GM21717 (cell line): Measurements from ENCODE around the gene SBK2.

ENCODE experiments used
- ATAC-seq: cut with Tn5 transposase; IDR thresholded peaks from one replicate; pipeline ENCODE4 v1.9.1; 2021; ENCODE audit warnings: mild to moderate bottlenecking, moderate library complexity; ENCODE audit not compliant: unreplicated experiment

Gene SBK2

DNA sequence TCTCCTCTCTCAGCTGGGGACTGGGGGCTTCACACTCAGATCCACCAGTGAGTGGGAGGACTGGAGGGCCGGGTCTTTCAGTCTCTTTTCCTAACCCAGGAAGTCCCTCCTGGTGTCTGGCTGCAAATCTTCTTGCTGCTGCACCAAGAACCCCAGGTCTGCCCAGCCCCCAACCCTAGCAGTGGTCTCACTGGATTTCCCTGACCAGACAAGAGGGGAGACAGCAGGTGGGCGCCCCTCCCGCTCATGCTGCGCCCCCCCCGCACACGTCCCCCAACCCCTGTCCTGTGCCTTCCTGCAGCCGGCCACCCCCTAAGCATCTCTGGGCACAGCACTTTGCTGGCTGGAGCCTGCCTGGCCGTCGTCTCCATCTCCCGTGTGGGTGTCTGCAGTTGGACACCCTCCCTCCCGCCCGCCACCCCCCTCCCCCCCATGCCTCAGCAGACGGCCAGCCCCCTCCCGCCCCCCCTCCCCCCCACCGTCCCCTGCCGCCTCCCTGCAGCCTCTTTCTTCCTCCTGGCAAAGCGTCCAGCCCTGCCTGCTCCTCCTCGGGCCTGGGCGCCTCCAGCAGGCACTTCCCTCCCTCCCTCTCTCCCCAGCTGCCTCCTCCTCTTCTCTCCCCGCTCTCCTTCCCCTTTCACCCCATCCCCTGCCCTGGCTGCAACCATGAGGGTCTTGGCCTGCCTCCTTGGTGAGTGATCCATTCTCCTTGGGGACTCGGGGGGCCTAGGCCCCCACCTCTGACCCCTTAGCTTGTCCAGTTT, 48.8 kb downstream of the SBK2 start, which contains the start of gene SSC5D:
Gene SSC5D (plus strand): TSS at position 513 of the 764 bp plus-strand sequence. CDS start 154 bp downstream, at position 667.
- no peak for ATAC-seq

DNA sequence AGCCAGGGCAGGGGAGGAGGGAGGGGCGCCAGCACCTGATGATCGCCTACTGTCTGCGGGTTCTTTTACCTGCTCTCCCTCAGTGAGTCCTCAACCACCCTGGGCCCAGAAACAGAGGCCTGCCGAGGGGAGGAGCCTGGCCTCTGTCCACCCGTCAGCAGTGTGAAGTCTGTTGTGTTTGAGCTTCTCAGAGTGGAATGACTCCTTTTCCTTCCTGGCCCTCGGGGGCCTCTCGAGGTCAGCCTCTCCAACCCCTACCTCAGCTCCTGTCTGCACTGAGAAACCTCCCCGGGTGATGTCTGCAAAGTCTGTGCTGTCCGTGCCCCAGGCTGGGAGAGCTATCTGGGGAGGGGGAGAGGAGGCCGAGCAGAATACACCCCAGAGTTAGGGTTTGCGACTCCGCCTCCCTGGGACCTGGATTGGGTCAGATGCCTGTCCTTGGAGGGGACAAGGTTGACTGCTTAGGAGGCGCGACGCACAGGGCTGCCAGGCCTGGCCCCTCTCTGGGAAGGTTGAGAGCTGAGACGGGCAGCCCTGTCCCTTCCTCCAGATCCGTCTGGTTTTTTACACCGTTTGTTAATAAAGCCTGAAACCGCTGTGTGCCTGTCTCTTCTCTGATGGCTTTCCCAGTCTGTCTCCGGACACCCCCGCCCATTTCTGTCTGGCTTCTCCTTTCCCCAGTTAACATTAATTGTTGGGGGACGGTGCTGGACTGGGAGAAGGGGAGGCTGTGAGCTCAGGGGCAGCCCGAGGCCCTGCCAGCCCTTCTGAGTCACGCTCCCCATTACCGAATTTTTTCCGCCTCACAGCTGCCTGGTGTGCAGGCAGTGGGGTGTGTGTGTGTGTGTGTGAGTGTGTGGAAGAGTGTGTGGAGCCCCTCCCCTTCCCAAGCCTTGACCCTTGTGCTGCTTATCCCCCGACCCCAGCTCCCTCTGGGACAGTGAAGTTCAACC, 49.7 kb downstream of the SBK2 start:
- ATAC-seq, result no peak

DNA sequence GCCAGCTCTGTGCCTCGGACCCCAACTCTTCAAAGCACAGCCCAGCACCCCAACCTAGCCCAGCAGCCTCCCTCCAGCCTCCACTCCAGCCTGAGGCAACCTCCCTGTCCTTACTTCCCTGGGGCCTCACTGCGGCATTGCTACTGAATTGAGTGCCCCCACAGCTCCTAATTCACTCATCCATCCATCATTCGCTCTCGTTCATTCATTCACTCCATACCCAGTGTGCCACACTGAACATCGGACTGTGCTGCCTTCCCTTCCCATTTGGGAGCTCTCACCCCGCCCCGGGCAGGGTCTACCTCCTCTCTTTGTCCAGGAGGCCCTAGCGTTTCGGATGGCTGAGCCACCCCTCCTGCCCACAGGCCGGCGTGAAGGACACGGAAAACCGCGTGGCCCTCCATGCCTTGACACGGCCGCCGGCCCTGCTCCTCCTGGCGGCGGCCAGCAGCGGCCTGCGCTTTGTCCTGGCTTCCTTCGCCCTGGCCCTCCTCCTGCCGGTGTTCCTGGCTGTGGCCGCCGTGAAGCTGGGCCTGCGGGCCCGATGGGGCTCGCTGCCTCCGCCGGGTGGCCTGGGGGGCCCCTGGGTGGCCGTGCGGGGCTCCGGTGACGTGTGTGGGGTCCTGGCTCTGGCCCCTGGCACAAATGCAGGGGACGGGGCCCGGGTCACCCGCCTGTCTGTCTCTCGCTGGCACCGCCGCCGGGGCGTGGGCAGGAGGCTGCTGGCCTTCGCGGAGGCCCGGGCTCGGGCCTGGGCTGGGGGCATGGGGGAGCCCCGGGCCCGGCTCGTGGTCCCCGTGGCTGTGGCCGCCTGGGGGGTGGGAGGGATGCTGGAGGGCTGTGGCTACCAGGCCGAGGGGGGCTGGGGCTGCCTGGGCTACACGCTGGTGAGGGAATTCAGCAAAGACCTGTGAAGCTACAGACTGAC, 50.6 kb downstream of the SBK2 start:
- no peak for ATAC-seq

DNA sequence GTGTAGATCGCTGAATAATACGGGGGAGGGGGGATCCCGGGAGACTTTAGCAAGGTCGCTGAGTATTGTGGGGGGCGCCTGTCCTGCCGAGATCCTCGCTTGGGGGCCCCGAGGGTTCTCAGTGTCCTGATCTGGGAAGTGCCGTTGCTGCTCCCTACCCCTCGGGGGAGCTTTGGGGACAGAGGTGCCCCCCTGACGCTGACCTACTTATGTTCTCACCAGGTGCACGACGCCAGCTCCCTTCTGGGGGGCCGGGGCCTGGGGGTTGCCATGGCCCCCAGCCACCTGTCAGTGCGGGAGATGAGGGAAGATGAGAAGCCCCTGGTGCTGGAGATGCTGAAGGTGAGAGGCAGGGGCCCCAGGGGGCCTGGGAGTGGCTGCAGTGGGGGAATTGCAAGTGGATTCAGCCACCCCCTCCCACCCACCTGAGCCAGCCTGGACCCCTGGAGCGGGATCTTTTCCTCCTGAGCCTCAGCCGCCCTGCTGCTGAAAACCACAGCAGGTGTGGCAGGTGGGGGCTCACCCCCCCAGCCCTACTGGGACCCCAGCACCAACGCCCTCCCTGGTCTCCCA, 51.4 kb downstream of the SBK2 start:
- no peak for ATAC-seq

DNA sequence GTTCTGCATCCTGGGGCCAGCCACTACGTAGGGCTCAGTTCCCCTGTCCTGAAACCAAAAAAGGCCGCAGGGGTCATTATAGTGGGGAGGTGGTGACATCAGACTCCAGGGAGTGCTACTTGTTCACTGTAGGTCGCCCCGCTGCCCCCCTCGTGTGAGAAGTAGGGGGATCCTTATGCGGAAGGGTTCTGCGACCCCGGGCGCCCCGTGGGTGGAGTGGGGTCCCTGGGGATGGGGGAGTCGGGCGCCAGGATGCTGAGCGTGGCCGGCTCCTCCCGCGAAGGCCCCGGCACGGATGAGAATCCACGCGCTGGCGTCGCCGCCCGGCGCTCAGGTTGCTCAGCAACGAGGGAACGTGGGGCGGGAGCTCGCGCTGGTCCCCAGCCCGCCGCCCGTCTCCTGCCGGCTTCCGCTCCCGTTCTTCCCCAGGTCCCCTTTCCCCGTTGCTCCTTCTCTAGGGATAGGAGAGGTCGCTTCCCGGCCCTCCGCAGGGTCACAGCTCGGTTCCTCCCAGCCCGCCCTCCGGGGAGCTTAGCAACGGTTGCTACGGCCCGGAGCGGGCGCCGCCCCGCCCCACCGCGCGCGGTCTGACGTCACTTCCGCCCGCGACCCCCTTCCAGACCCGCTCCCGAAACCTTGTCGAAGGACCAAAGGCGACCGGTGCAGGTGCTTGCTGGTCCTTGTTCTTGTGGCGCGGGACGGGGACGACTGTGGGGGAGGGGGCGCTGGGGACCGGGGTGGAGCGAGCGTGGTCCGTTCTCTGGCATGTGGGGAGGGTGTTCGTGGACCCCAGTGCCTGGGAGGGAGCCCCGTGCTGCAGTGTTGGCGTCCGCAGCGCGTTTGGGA, 52.1 kb downstream of the SBK2 start, which contains the start of gene NAT14:
Gene NAT14 (plus strand): TSS at position 596 of the 846 bp plus-strand sequence. CDS start 521 bp downstream, outside the sequence.
- no peak for ATAC-seq

DNA sequence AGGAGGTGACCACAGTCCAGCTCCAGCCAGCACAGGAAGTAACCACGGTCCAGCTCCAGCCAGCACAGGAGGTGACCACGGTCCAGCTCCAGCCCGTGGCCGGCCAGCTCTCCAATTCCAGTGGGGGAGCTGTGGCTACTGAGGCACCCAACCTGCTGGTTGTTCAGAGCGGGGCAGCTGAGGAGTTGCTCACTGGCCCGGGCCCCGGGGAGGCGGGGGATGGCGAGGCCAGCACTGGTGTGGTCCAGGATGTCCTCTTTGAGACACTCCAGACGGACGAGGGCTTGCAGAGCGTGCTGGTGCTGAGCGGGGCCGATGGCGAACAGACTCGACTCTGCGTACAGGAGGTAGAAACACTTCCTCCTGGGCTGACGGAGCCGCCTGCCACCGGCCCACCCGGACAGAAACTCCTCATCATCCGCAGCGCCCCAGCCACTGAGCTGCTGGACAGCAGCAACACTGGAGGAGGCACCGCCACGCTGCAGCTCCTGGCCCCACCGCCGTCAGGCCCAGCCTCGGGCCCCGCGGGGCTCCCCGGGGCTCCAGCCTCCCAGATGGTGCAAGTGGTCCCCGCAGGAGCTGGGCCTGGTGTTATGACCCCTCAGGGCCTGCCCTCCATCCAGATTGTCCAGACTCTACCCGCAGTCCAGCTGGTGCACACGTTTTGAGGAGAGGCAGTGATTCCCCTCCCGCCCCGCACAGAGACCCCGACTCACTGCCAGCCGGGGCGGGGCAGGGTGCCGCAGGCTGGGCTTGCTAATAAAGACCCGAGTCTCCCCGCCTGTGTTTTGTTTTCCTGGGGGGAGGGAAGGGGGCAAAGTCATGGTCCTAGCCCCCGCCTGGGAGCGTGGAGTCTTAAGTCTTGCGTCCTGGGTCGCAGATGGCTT, 53.0 kb downstream of the SBK2 start:
- no peak for ATAC-seq

DNA sequence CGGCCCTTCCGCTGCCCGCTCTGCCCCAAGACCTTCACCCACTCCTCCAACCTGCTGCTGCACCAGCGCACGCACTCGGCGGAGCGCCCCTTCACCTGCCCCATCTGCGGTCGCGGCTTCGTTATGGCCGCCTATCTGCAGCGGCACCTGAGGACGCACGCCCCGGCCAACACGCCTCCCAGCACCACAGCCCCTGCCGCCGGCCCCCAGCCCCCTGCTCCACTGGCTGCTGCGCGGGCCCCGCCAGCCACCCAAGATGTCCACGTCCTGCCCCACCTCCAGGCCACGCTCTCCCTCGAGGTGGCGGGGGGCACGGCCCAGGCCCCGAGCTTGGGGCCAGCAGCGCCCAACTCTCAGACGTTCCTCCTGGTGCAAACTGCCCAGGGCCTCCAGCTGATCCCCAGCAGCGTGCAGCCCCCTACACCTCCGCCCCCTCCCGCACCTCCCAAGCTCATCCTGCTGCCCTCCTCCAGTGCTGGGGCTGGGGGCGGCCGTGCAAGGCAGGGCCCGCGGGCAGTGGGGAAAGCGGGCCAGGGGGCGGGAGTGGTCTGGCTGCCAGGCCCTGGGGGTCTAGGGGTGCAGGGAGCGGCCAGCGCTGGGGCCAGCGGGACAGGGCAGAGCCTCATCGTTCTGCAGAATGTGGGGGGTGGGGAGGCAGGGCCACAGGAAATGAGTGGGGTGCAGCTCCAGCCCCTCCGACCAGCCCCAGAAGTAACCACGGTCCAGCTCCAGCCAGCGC, 53.8 kb downstream of the SBK2 start:
- ATAC-seq, result no peak

DNA sequence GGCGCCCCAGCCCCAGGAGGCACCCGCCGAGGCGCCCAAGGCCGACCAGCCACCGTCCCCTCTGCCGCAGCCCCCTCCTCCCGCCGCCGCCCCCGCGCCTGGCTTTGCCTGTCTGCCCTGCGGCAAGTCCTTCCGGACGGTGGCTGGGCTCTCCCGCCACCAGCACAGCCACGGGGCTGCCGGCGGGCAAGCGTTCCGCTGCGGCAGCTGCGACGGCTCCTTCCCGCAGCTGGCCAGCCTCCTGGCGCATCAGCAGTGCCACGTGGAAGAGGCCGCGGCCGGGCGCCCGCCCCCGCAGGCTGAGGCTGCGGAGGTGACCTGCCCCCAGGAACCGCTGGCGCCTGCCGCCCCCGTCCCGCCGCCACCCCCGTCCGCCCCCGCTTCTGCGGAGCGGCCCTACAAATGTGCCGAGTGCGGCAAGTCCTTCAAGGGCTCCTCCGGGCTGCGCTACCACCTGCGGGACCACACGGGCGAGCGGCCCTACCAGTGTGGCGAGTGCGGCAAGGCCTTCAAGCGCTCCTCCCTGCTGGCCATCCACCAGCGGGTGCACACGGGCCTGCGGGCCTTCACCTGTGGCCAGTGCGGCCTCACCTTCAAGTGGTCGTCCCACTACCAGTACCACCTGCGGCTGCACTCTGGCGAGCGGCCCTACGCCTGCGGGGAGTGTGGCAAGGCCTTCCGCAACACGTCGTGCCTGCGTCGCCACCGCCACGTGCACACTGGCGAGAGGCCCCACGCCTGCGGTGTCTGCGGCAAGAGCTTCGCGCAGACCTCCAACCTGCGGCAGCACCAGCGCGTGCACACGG, 54.6 kb downstream of the SBK2 start:
- no peak for ATAC-seq

DNA sequence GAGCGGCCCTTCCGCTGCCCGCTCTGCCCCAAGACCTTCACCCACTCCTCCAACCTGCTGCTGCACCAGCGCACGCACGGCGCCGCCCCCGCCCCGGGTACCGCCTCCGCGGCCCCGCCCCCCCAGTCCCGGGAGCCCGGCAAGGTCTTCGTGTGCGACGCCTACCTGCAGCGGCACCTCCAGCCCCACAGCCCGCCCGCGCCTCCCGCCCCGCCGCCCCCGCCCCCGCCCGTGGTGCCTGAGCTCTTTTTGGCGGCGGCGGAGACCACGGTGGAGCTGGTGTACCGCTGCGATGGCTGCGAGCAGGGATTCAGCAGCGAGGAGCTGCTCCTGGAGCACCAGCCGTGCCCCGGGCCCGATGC, 55.2 kb downstream of the SBK2 start:
- no peak for ATAC-seq

DNA sequence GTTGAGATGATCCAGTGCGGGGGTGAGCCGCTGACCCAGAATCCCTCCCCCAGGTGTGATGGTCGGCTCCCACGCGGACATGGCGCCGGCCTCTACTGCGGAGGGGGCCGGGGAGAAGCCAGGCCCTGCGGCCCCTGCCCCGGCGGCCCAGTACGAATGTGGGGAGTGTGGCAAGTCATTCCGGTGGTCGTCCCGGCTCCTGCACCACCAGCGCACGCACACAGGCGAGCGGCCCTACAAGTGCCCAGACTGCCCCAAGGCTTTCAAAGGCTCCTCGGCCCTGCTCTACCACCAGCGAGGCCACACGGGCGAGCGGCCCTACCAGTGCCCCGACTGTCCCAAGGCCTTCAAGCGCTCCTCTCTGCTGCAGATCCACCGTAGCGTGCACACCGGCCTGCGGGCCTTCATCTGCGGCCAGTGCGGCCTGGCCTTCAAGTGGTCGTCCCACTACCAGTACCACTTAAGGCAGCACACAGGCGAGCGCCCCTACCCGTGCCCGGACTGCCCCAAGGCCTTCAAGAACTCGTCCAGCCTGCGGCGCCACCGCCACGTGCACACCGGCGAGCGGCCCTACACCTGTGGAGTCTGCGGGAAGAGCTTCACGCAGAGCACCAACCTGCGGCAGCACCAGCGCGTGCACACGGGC, 55.7 kb downstream of the SBK2 start:
- ATAC-seq, result no peak

DNA sequence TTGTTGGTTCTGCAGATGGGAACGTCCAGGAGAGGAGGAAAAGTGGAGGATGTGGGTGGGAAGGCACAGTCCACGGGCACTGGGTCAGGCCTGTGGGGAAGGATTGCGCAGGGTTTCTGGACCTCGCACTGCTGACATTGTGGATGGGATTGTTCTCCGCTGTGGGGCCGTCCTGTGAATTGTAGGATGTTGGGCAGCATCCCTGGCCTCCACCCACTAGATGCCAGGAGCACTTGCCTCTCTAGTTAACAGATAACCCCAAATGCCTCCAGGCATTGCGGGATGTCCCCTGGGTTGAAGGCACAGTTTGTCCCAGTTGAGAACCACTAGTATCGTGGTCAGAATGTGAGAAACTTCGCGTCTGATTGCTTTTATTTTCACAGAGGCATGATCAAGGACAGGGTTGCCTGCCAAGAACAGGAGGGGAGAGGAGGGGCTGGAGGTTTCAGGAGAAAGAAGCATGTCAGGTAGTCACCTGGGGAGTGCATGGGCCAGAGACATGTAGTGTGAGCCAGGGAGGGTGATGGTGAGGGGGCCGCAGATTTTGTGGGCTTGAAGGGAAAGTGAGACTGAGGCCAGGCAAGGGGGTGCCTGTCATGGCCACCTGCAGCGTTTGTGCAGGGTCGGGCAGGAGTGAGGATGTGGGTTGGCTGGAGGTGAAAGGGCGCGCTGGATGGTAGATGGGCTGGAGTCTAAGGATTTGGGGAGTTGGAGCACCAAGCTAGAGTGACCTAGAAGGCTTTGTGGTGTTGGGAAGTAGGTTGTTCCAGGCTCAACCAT, 57.3 kb downstream of the SBK2 start:
- no peak for ATAC-seq

DNA sequence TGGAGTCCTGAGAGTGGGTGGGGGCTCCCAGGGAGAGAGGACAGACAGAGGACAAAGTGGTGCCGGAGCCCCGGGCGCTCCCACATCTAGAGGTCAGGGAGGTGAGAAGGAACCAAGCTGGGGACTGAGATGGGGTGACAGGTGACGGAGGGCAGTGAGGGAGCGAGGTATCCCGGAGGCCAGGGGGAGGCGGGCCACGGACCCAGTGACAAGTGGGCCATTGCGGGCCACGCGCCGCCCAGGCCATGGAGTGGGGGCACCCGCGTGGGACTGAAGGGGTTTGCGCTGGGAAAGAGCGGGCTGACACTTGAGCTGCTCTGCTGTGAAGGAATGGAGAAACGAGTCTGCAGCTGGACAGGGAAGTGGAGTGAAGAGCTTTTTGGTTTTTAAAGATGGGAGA, 57.9 kb downstream of the SBK2 start:
- no peak for ATAC-seq
